ENCODE results near the gene TENM3. TPM values are rescaled to one million over a fixed set of nuclear protein-coding genes. Genes with fewer than 3 reads are reported as not detected.

Gene TENM3
- total and polyA plus RNA-seq, 2 donors (not counting 3 experiments of a cell fraction or from before 2014, with no cell fraction given) = 3.2 to 6.2 TPM

DNA sequence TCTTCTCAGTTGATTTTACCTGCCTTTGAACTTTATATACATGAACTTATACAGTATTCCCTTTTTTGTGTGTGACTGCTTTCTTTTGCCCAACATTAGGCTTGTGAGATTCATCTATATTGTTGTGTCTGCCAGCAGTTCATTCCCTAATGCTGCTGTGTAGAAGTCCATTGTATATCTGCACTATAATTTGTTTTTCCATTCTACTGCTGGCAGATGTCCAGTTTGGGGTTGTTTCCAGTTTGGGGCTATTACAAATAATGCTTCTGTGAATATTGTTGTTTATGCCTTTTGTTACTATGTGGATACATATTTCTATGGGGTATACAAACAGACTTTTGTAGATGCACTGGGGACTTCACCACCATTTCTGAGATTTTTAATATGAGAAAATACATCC, 405.6 kb downstream of the TENM3 start:
- H3K27me3 ChIP-seq (ENCODE audit: control insufficient read depth in 2 of 2, insufficient read depth in 2 of 2, low read length in 2 of 2) = no peaks in the 10 kb centered on the region
- H3K4me2 ChIP-seq (ENCODE audit: insufficient read depth, low read length) = no peak overlapping the region
- POLR2A ChIA-PET = no interaction called here
- TF ChIP-seq POLR2AphosphoS5 (IDR thresholded peaks at IDR 0.05; ENCODE audit: insufficient read depth, low read depth, low read length) (no peak), FOS (IDR thresholded peaks at IDR 0.05; ENCODE audit: borderline replicate concordance, insufficient read depth, low read length) (no peak), JUN (IDR thresholded peaks at IDR 0.05; ENCODE audit: borderline replicate concordance, insufficient read depth, insufficient read length, low read depth) (no peak), EZH2 (IDR thresholded peaks at IDR 0.05; ENCODE audit: borderline replicate concordance, low read depth, low read length, severe bottlenecking) (no peak), POLR2A (IDR thresholded peaks at IDR 0.05; ENCODE audit: low read depth, low read length) (no peak), GATA2 (IDR thresholded peaks at IDR 0.05; ENCODE audit: insufficient read depth, insufficient read length, low read depth, low read length) (no peak), MYC (IDR thresholded peaks at IDR 0.05; ENCODE audit: low read depth, low read length) (no peak)
- TF ChIP-seq, protein P1, sequence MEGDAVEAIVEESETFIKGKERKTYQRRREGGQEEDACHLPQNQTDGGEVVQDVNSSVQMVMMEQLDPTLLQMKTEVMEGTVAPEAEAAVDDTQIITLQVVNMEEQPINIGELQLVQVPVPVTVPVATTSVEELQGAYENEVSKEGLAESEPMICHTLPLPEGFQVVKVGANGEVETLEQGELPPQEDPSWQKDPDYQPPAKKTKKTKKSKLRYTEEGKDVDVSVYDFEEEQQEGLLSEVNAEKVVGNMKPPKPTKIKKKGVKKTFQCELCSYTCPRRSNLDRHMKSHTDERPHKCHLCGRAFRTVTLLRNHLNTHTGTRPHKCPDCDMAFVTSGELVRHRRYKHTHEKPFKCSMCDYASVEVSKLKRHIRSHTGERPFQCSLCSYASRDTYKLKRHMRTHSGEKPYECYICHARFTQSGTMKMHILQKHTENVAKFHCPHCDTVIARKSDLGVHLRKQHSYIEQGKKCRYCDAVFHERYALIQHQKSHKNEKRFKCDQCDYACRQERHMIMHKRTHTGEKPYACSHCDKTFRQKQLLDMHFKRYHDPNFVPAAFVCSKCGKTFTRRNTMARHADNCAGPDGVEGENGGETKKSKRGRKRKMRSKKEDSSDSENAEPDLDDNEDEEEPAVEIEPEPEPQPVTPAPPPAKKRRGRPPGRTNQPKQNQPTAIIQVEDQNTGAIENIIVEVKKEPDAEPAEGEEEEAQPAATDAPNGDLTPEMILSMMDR (IDR thresholded peaks at IDR 0.05; ENCODE audit: extremely low read depth in 1 of 2, insufficient read depth in 1 of 2, low read depth in 1 of 2, low read length in 2 of 2) = no peak
- TF ChIP-seq, protein P2, sequence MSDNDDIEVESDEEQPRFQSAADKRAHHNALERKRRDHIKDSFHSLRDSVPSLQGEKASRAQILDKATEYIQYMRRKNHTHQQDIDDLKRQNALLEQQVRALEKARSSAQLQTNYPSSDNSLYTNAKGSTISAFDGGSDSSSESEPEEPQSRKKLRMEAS (IDR thresholded peaks at IDR 0.05; ENCODE audit: insufficient read depth, insufficient read length) = no peak
- DNase-seq (ENCODE audit: low read depth, low spot score) (peak; percentile 75), FAIRE-seq (no peak)
- no peak overlapping the region for H2AFZ ChIP-seq (ENCODE audit: low read depth, low read length)
- no peak overlapping the region for H3K9ac ChIP-seq (replicated peaks; ENCODE audit: extremely low read depth, insufficient read depth, low read length)
- no peaks in the 10 kb centered on the region for H3K9me1 ChIP-seq (replicated peaks; ENCODE audit: control insufficient read depth, extremely low read depth, insufficient read depth, low read length)
- intact Hi-C loops (cut with micrococcal nuclease) = no loop called here
- H3K9me3 ChIP-seq (replicated peaks; ENCODE audit: control insufficient read depth, insufficient read depth, low read length) = no peaks in the 10 kb centered on the region
- CTCF ChIA-PET = no interaction called here
- H4K20me1 ChIP-seq (replicated peaks; ENCODE audit: control insufficient read depth, extremely low read depth, insufficient read depth, low read length) = no peaks in the 10 kb centered on the region
- no peak overlapping the region for H3K4me3 ChIP-seq (replicated peaks in 1 of 3; ENCODE audit: insufficient read depth in 1 of 3, low read depth in 1 of 3, low read length in 3 of 3)
- H3K4me1 ChIP-seq (ENCODE audit: control insufficient read depth, extremely low read depth, insufficient read depth, low read length) = peaks cover 3% of the 10 kb centered on the region
- dilution Hi-C loops (cut with MboI; ENCODE audit: extremely low pct_ligation_motif_present, low sequenced_read_pairs) = no loop called here
- H3K79me2 ChIP-seq (ENCODE audit: control insufficient read depth, insufficient read depth, low read length) = no peaks in the 10 kb centered on the region
- no TSS peak for BruUV-seq (replicated peaks)
- no peak overlapping the region for H3K27ac ChIP-seq (ENCODE audit: insufficient read depth, low read depth, low read length)
- H3K36me3 ChIP-seq (ENCODE audit: control insufficient read depth in 2 of 2, extremely low read depth in 1 of 2, insufficient read depth in 2 of 2, low read length in 2 of 2) = no peaks in the 10 kb centered on the region
